GM12801 (cell line): Measurements from ENCODE around the gene LMOD2.

ENCODE experiments used
- CTCF ChIP-seq: IDR thresholded peaks from one replicate; pipeline ENCODE4 v1.5.1; 2011; ENCODE audit warnings: control low read depth; ENCODE audit not compliant: insufficient read length; ENCODE audit errors: extremely low read depth

Gene LMOD2

GRCh38 chr7:123682690-123683089, 27.0 kb downstream of the LMOD2 start:
- TF ChIP-seq CTCF = no peak

GRCh38 chr7:123687161-123687560, 31.5 kb downstream of the LMOD2 start:
- no peak for TF ChIP-seq CTCF

GRCh38 chr7:123687727-123688126, 32.1 kb downstream of the LMOD2 start:
- TF ChIP-seq CTCF = no peak

GRCh38 chr7:123689250-123689649, 33.6 kb downstream of the LMOD2 start:
- TF ChIP-seq CTCF = no peak

GRCh38 chr7:123690550-123690949, 34.9 kb downstream of the LMOD2 start:
- no peak for TF ChIP-seq CTCF

GRCh38 chr7:123692471-123692877, 36.8 kb downstream of the LMOD2 start:
- TF ChIP-seq CTCF = no peak

- TF ChIP-seq CTCF = no peak
Observed at GRCh38 chr7:123695944-123696677, 40.4 kb downstream of the LMOD2 start.
